ENCODE data around the gene KCNB1.

GRCh38 chr20:49519777-49520359, 37.4 kb upstream of the KCNB1 start:
- TF ChIP-seq CTCF (IDR thresholded peaks at IDR 0.05) (no peak), ZFX (IDR thresholded peaks at IDR 0.05; ENCODE audit: borderline replicate concordance) (no peak)

All from 22Rv1 (cell line).